CD4-positive, CD25-positive, alpha-beta regulatory T cell (primary cell): ENCODE results near the gene MFGE8. TPM values are rescaled to one million over a fixed set of nuclear protein-coding genes. Genes with fewer than 3 reads are reported as not detected.

Experiments
- ATAC-seq, 2 donors: fragments of 150-1000 bp; cut with Tn5 transposase; one replicate each; pipeline ENCODE4 v1.10.0; 2021; ENCODE audit warnings: low read depth in 2 of 2, moderate number of reproducible peaks in 2 of 2, moderate library complexity in 1 of 2
- DNase-seq, 3 donors: peaks; one replicate each; pipeline versions ENCODE4 v3.0.0 to v3.0.0-alpha.2; 2012 to 2022; ENCODE audit warnings: mixed read lengths in 1 of 3
- H3K27ac ChIP-seq: one replicate; pipeline ENCODE4 v1.7.0; 2013; ENCODE audit warnings: mild to moderate bottlenecking, low read length; ENCODE audit not compliant: insufficient read depth, poor library complexity, severe bottlenecking
- H3K27me3 ChIP-seq: one replicate; pipeline ENCODE4 v1.7.0; 2013; ENCODE audit warnings: low read length; ENCODE audit not compliant: control insufficient read depth, insufficient read depth
- H3K36me3 ChIP-seq: one replicate; pipeline ENCODE4 v1.7.0; 2013; ENCODE audit warnings: mild to moderate bottlenecking, low read length, moderate library complexity; ENCODE audit not compliant: control insufficient read depth, insufficient read depth
- H3K4me1 ChIP-seq: 2 replicates; pipeline ENCODE4 v1.7.0; 2013; ENCODE audit warnings: mild to moderate bottlenecking, low read length; ENCODE audit not compliant: insufficient read depth, control insufficient read depth, poor library complexity, severe bottlenecking
- H3K4me3 ChIP-seq: one replicate; pipeline ENCODE4 v1.7.0; 2013; ENCODE audit warnings: low read depth, mild to moderate bottlenecking, low read length, moderate library complexity
- H3K9me3 ChIP-seq, 2 experiments: 1 replicate in 1 of 2; 2 replicates in 1 of 2; pipeline ENCODE4 v1.7.0; 2013; ENCODE audit warnings: low read length in 2 of 2, mild to moderate bottlenecking in 1 of 2, moderate library complexity in 1 of 2; ENCODE audit not compliant: control insufficient read depth in 2 of 2
- H3K27ac Mint-ChIP-seq, 3 donors: one replicate each; pipeline ENCODE4 v1.8.0; 2020 to 2022; ENCODE audit warnings: mild to moderate bottlenecking in 3 of 3, mixed read lengths in 3 of 3, moderate library complexity in 2 of 3
- H3K27me3 Mint-ChIP-seq: one replicate; pipeline ENCODE4 v1.8.0; 2022; ENCODE audit warnings: mild to moderate bottlenecking, mixed read lengths
- H3K36me3 Mint-ChIP-seq: one replicate; pipeline ENCODE4 v1.8.0; 2020; ENCODE audit warnings: mixed read lengths
- H3K4me1 Mint-ChIP-seq, 4 donors: one replicate each; pipeline ENCODE4 v1.8.0; 2020 to 2022; ENCODE audit warnings: mixed read lengths in 4 of 4, mild to moderate bottlenecking in 1 of 4
- H3K4me3 Mint-ChIP-seq, 4 donors: one replicate each; pipeline ENCODE4 v1.8.0; 2020 to 2022; ENCODE audit warnings: mild to moderate bottlenecking in 4 of 4, mixed read lengths in 4 of 4, moderate library complexity in 3 of 4
- H3K9me3 Mint-ChIP-seq, 7 donors: one replicate each; pipeline ENCODE4 v1.8.0; 2020 to 2022; ENCODE audit warnings: mixed read lengths in 7 of 7, mild to moderate bottlenecking in 3 of 7, moderate library complexity in 2 of 7
- polyA plus RNA-seq, 4 donors: library from polyadenylated mRNA; unstranded; fragments of 300-500 nt; fragmentation: Illumina TruSeq; gene quantifications; one replicate each; pipeline ENCODE4 v1.2.3, GENCODE V29; 2021
- total RNA-seq: library from RNA; stranded (reverse); gene quantifications from one replicate; pipeline ENCODE4 v1.2.3, GENCODE V29; 2022

Gene MFGE8
- total and polyA plus RNA-seq, 5 donors from 2014 or later, result 14.0 to 149 (median 14.4) TPM

DNA sequence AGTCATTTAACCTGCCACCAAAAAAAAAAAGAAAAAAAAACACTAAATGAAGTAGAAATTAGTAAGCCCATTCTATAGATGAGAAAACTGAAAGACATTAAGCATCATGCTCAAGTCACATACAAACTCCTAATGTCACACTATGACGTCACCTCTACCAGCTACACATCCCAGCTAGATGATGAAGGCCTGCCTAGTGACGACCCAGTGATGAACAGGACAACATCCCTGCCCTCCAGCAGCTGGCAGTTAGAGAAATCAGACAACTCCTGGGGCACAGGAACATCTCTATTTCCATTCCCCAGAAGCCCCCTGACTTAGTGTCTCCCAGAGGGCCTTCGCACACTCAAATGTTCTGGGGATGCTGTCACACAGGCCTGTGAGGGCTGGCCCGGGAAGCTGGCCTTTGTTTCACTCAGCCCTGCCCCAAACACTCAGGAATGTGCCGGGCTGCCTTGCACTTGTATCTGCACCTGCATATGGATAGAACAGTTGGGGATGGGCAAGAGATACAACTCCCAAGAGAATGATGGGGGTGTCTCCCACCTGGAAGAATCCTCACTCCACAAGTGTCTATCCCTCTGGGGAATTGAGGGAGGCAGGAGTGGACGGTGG, 10.9 kb downstream of the MFGE8 start:
- H3K27me3 Mint-ChIP-seq, result no peaks in the 10 kb centered on the region
- no peaks in the 10 kb centered on the region for H3K9me3 ChIP-seq
- peak overlapping the region in 1 of 4 donors; percentile 73 for H3K4me3 Mint-ChIP-seq
- H3K9me3 Mint-ChIP-seq, result no peaks in the 10 kb centered on the region
- H3K4me3 ChIP-seq, result no peak overlapping the region
- peaks cover 0 to 70% (median 47%) of the 10 kb centered on the region in 4 donors for H3K4me1 Mint-ChIP-seq
- H3K36me3 ChIP-seq, result peaks cover 8% of the 10 kb centered on the region
- no peak for ATAC-seq
- H3K36me3 Mint-ChIP-seq, result peaks cover 35% of the 10 kb centered on the region
- peak overlapping the region in 2 of 3 donors; percentile 97 to 99 for H3K27ac Mint-ChIP-seq
- H3K4me1 ChIP-seq, result peaks cover 48% of the 10 kb centered on the region
- no peak for DNase-seq
- no peaks in the 10 kb centered on the region for H3K27me3 ChIP-seq
- peak overlapping the region; percentile 87 for H3K27ac ChIP-seq

DNA sequence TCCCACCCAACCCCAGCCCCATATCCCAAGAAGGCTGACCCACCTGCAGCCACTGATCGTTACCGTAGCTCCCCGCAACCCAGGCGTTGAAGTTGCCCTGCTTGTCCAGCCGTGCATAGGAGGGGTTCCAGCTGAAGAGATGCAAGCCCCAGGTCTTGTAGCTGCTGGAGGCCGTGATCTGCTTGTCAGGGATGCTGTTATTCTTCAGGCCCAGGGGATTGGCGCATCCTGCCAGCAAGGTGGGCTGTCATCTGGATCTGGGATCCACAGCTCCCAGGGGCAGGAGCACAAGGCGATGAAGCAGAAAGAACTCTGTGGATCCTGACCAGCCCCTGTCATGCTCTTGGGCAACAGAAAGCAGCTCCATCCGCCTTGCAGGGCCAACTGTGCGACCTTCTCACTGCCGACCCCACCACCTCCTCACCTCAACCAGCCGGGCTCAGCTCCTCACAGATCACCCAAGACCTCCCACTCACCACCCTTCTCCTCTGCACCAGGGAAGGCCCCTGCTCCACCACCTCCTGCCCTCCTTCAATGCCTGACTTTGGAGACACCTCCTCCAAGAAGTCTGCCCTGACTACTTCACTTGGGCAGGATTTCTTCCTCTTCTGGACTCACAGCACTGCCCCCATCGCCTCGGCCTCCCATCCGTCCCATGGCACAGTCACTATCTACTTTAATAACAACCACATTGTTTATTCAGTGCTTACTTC, 11.5 kb downstream of the MFGE8 start:
- ATAC-seq (no peak), DNase-seq (no peak)
- peaks cover 55% of the 10 kb centered on the region for H3K4me1 ChIP-seq
- H3K9me3 ChIP-seq, result no peaks in the 10 kb centered on the region
- Mint-ChIP-seq H3K27ac (peak overlapping the region; percentile 82 to 99 (median 97)), H3K4me3 (peak overlapping the region in 1 of 4 donors; percentile 73), H3K9me3 (no peaks in the 10 kb centered on the region), H3K27me3 (no peaks in the 10 kb centered on the region), H3K36me3 (peaks cover 30% of the 10 kb centered on the region), H3K4me1 (peaks cover 0 to 72% (median 51%) of the 10 kb centered on the region in 4 donors)
- no peaks in the 10 kb centered on the region for H3K27me3 ChIP-seq
- H3K36me3 ChIP-seq, result peaks cover 8% of the 10 kb centered on the region
- no peak overlapping the region for H3K27ac ChIP-seq
- no peak overlapping the region for H3K4me3 ChIP-seq

DNA sequence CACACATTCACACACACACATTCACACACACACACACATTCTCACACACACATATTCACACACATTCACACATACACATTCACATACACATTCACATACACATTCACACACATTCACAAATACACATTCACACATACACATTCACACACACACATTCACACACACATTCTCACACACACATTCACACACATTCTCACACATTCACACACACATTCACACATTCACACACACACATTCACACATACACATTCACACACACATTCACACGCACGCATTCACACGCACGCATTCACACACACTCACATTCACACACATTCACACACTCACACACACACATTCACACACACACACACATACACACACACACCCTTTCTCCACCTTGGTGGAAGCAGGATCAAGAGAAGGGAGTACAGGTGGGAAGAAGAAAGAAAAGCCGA, 12.2 kb downstream of the MFGE8 start:
- DNase-seq (no peak), ATAC-seq (no peak)
- Histone ChIP-seq H3K36me3 (peaks cover 5% of the 10 kb centered on the region), H3K4me3 (no peak overlapping the region), H3K4me1 (peaks cover 61% of the 10 kb centered on the region), H3K27me3 (no peaks in the 10 kb centered on the region), H3K27ac (no peak overlapping the region), H3K9me3 (no peaks in the 10 kb centered on the region)
- Mint-ChIP-seq H3K27ac (peak overlapping the region; percentile 62 to 99 (median 84)), H3K4me3 (no peak overlapping the region), H3K4me1 (peaks cover 0 to 74% (median 51%) of the 10 kb centered on the region in 4 donors), H3K27me3 (no peaks in the 10 kb centered on the region), H3K36me3 (peaks cover 23% of the 10 kb centered on the region), H3K9me3 (no peaks in the 10 kb centered on the region)

DNA sequence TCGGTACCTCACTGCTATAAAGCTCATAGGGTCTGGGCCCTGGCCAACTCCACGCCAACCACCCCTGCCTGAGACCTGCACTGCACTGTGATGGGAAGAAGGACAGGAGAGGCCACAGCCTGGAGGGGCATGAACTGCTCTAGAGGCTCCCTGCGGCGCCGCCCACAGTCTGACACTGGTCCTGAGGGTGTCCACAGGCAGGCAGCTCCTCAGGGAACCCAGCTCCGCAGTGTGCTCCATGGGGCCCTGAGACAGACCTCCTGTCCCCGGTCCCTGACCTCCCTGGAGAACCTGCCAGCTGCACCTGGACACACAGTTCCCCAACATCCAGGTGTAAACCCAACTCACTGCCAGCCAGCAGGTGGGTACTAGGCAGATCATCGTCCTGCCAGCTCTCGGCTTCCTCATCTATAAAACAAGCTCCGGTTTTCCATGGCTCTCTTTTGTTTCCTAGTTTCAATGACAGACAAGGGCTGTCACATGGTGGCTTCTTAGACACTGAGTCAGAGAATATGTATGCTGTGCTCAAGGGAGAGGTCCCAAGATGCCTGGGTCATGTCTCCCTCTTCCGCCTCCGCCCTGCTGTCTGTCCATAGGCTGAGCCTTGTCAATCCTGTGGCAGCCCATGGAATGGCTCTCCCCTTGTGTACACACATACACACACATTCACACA, 12.7 kb downstream of the MFGE8 start:
- Histone ChIP-seq H3K27ac (no peak overlapping the region), H3K9me3 (no peaks in the 10 kb centered on the region), H3K36me3 (peaks cover 5% of the 10 kb centered on the region), H3K27me3 (no peaks in the 10 kb centered on the region), H3K4me1 (peaks cover 63% of the 10 kb centered on the region), H3K4me3 (no peak overlapping the region)
- no peaks in the 10 kb centered on the region for H3K27me3 Mint-ChIP-seq
- peaks cover 22% of the 10 kb centered on the region for H3K36me3 Mint-ChIP-seq
- DNase-seq (no peak), ATAC-seq (no peak)
- H3K27ac Mint-ChIP-seq, result peak overlapping the region; percentile 62 to 99 (median 84)
- H3K9me3 Mint-ChIP-seq, result no peaks in the 10 kb centered on the region
- peaks cover 0 to 73% (median 53%) of the 10 kb centered on the region in 4 donors for H3K4me1 Mint-ChIP-seq
- H3K4me3 Mint-ChIP-seq, result no peak overlapping the region

DNA sequence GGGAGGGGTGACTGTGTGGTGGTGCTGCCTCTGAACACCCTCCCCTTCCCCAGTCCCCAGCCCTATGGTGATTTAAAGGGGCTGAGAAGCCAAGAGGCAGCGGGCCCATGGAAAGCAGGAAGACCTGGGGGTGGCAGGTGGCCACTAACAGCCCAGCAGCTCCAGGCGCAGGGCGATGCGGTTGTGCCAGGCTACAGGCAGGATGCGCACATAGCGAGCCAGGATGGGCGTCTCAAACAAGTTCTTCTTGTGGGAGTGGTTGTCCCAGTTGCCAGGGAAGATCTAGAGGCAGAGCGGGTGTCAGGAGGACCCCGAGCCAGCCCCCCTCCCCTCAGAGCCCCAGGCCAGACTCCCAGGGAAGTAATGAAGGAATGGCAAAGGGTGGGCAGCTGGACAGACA, 13.9 kb downstream of the MFGE8 start:
- no peak overlapping the region for H3K4me3 ChIP-seq
- H3K36me3 Mint-ChIP-seq, result peaks cover 22% of the 10 kb centered on the region
- DNase-seq, result no peak
- H3K9me3 Mint-ChIP-seq, result no peaks in the 10 kb centered on the region
- no peaks in the 10 kb centered on the region for H3K27me3 ChIP-seq
- no peaks in the 10 kb centered on the region for H3K27me3 Mint-ChIP-seq
- H3K36me3 ChIP-seq, result peaks cover 5% of the 10 kb centered on the region
- H3K27ac Mint-ChIP-seq, result peak overlapping the region in 1 of 3 donors; percentile 36
- peak overlapping the region in 1 of 4 donors; percentile 25 for H3K4me3 Mint-ChIP-seq
- H3K4me1 ChIP-seq, result peaks cover 54% of the 10 kb centered on the region
- ATAC-seq, result no peak
- H3K27ac ChIP-seq, result no peak overlapping the region
- no peaks in the 10 kb centered on the region for H3K9me3 ChIP-seq
- peaks cover 0 to 64% (median 44%) of the 10 kb centered on the region in 4 donors for H3K4me1 Mint-ChIP-seq

- Mint-ChIP-seq H3K27ac (no peak overlapping the region), H3K4me1 (peaks cover 0 to 64% (median 40%) of the 10 kb centered on the region in 4 donors), H3K36me3 (peaks cover 19% of the 10 kb centered on the region), H3K27me3 (no peaks in the 10 kb centered on the region), H3K9me3 (no peaks in the 10 kb centered on the region), H3K4me3 (peak overlapping the region in 2 of 4 donors; percentile 15 to 25)
- DNase-seq (no peak), ATAC-seq (no peak)
- Histone ChIP-seq H3K4me1 (peaks cover 53% of the 10 kb centered on the region), H3K27ac (no peak overlapping the region), H3K9me3 (no peaks in the 10 kb centered on the region), H3K27me3 (no peaks in the 10 kb centered on the region), H3K36me3 (peaks cover 5% of the 10 kb centered on the region), H3K4me3 (no peak overlapping the region)
Measured at GRCh38 chr15:88898736-88899135, 14.4 kb downstream of the MFGE8 start.

DNA sequence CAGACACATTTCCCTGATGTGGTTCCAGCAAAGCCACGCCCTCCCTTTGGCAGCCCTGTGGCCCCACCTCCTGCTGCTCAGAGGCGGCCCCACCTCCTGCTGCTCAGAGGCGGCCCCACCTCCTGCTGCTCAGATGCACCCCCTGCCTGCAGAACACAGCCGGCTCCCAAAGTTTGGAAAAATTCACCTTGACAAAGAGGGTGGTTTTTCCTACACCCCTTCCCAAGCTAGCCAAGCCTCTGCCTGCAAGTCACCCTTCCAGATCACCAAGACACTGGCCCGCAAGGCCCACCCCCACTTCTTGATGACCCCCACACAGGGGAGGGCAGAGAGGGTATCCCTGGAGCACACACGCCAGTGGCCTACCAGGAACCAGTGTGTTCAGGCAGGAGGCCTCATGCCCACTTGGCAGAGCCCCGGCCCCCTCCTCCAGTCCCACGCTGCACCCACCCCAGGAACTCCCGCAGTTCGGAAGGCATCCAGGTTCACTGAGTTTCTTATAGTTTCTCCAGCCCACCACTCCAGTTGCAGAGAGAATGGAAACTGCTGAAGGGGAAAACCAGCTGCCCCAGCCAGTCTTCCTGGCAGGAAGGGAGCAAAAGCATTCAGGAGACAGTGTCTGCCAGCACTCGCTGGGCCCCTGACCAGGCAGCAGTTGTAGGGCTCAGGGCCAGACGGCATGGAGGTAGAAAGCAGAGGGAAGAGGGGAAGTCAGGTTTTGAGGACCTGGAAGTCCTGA, 15.6 kb downstream of the MFGE8 start:
- Mint-ChIP-seq H3K9me3 (no peaks in the 10 kb centered on the region), H3K4me1 (peaks cover 0 to 65% (median 35%) of the 10 kb centered on the region in 4 donors), H3K4me3 (peak overlapping the region; percentile 52 to 100 (median 86)), H3K36me3 (peaks cover 19% of the 10 kb centered on the region), H3K27me3 (no peaks in the 10 kb centered on the region), H3K27ac (peak overlapping the region; percentile 71 to 87 (median 86))
- no peak overlapping the region for H3K4me3 ChIP-seq
- no peaks in the 10 kb centered on the region for H3K9me3 ChIP-seq
- peak; percentile 91 to 93 for ATAC-seq
- no peak overlapping the region for H3K27ac ChIP-seq
- DNase-seq, result peak; percentile 58 to 76 (median 67)
- no peaks in the 10 kb centered on the region for H3K27me3 ChIP-seq
- peaks cover 44% of the 10 kb centered on the region for H3K4me1 ChIP-seq
- H3K36me3 ChIP-seq, result peaks cover 9% of the 10 kb centered on the region
